Muscle layer of duodenum (tissue), 2 donors: ENCODE measurements around the gene GRB2.
"Not testable (repeated sequence)": the region's sequence is repeated elsewhere in the genome, so short reads cannot be mapped to it uniquely, and the experiment has no call there.

Source experiments
- H3K27ac ChIP-seq: one replicate; pipeline ENCODE4 v1.7.0; 2013; ENCODE audit warnings: mild to moderate bottlenecking, low read length
- H3K27me3 ChIP-seq: one replicate; pipeline ENCODE4 v1.7.0; 2013; ENCODE audit warnings: low read depth, mild to moderate bottlenecking, control low read depth, low read length
- H3K36me3 ChIP-seq, 2 donors: one replicate each; pipeline ENCODE4 v1.7.0; 2013; ENCODE audit warnings: low read length in 2 of 2, control low read depth in 1 of 2, mild to moderate bottlenecking in 1 of 2; ENCODE audit not compliant: insufficient read depth in 2 of 2, control insufficient read depth in 1 of 2
- H3K4me1 ChIP-seq, 2 donors: one replicate each; pipeline ENCODE4 v1.7.0; 2013; ENCODE audit warnings: low read length in 2 of 2, mild to moderate bottlenecking in 2 of 2, control low read depth in 1 of 2, moderate library complexity in 1 of 2; ENCODE audit not compliant: insufficient read depth in 2 of 2, control insufficient read depth in 1 of 2
- H3K4me3 ChIP-seq, 2 donors: one replicate each; pipeline ENCODE4 v1.7.0; 2013; ENCODE audit warnings: low read length in 2 of 2, low read depth in 1 of 2, mild to moderate bottlenecking in 1 of 2
- H3K9me3 ChIP-seq, 2 donors: one replicate each; pipeline ENCODE4 v1.7.0; 2013; ENCODE audit warnings: low read length in 2 of 2, control low read depth in 1 of 2, mild to moderate bottlenecking in 1 of 2; ENCODE audit not compliant: control insufficient read depth in 1 of 2
- donor health status: healthy.

Gene GRB2

GRCh38 chr17:75380750-75381149 is 24.7 kb downstream of the GRB2 start:
- no peak overlapping the region for H3K27ac ChIP-seq
- H3K36me3 ChIP-seq, result peaks cover 0 to 5% of the 10 kb centered on the region in 2 donors
- peaks cover 9 to 17% of the 10 kb centered on the region in 2 donors for H3K4me1 ChIP-seq
- no peak overlapping the region for H3K4me3 ChIP-seq
- H3K9me3 ChIP-seq, result no peaks in the 10 kb centered on the region
- no peaks in the 10 kb centered on the region for H3K27me3 ChIP-seq

- peaks cover 0 to 5% of the 10 kb centered on the region in 2 donors for H3K36me3 ChIP-seq
- H3K9me3 ChIP-seq, result no peaks in the 10 kb centered on the region
- H3K27me3 ChIP-seq, result no peaks in the 10 kb centered on the region
- H3K4me3 ChIP-seq, result no peak overlapping the region
- H3K4me1 ChIP-seq, result peaks cover 9 to 19% of the 10 kb centered on the region in 2 donors
- H3K27ac ChIP-seq, result no peak overlapping the region
Measured at GRCh38 chr17:75380315-75380714, 25.2 kb downstream of the GRB2 start.

- not testable (repeated sequence) for H3K4me3 ChIP-seq, H3K27me3 ChIP-seq, H3K27ac ChIP-seq, H3K9me3 ChIP-seq, H3K36me3 ChIP-seq
- H3K4me1 ChIP-seq, result peaks cover 9 to 20% of the 10 kb centered on the region in 2 donors
Measured at GRCh38 chr17:75379426-75379825, 26.1 kb downstream of the GRB2 start.

GRCh38 chr17:75373280-75373679 is 32.2 kb downstream of the GRB2 start:
- H3K27me3 ChIP-seq, result no peaks in the 10 kb centered on the region
- H3K4me1 ChIP-seq, result peaks cover 11 to 32% of the 10 kb centered on the region in 2 donors
- H3K36me3 ChIP-seq, result peaks cover 0 to 5% of the 10 kb centered on the region in 2 donors
- H3K4me3 ChIP-seq, result no peak overlapping the region
- no peak overlapping the region for H3K27ac ChIP-seq
- H3K9me3 ChIP-seq, result no peaks in the 10 kb centered on the region

GRCh38 chr17:75371981-75372380 is 33.5 kb downstream of the GRB2 start:
- Histone ChIP-seq H3K36me3 (peaks cover 0 to 5% of the 10 kb centered on the region in 2 donors), H3K27ac (no peak overlapping the region), H3K4me1 (peaks cover 11 to 32% of the 10 kb centered on the region in 2 donors), H3K4me3 (no peak overlapping the region), H3K9me3 (no peaks in the 10 kb centered on the region), H3K27me3 (no peaks in the 10 kb centered on the region)

- no peak overlapping the region for H3K27ac ChIP-seq
- no peaks in the 10 kb centered on the region for H3K27me3 ChIP-seq
- H3K4me3 ChIP-seq, result no peak overlapping the region
- H3K9me3 ChIP-seq, result no peaks in the 10 kb centered on the region
- H3K36me3 ChIP-seq, result peaks cover 0 to under 1% of the 10 kb centered on the region in 2 donors
- peaks cover 11 to 35% of the 10 kb centered on the region in 2 donors for H3K4me1 ChIP-seq
Measured at GRCh38 chr17:75371339-75371738, 34.1 kb downstream of the GRB2 start.

- Histone ChIP-seq H3K27ac (no peak overlapping the region), H3K27me3 (no peaks in the 10 kb centered on the region), H3K4me3 (no peak overlapping the region), H3K4me1 (peaks cover 20 to 42% of the 10 kb centered on the region in 2 donors), H3K36me3 (no peaks in the 10 kb centered on the region), H3K9me3 (no peaks in the 10 kb centered on the region)
Measured at GRCh38 chr17:75370286-75370915, 35.1 kb downstream of the GRB2 start.

GRCh38 chr17:75367838-75368789 is 37.4 kb downstream of the GRB2 start:
- not testable (repeated sequence) for H3K9me3 ChIP-seq, H3K36me3 ChIP-seq, H3K27me3 ChIP-seq, H3K27ac ChIP-seq, H3K4me3 ChIP-seq
- peaks cover 20 to 50% of the 10 kb centered on the region in 2 donors for H3K4me1 ChIP-seq

GRCh38 chr17:75367312-75367711 is 38.2 kb downstream of the GRB2 start:
- H3K9me3 ChIP-seq, result no peaks in the 10 kb centered on the region
- H3K36me3 ChIP-seq, result no peaks in the 10 kb centered on the region
- H3K4me3 ChIP-seq, result no peak overlapping the region
- no peaks in the 10 kb centered on the region for H3K27me3 ChIP-seq
- no peak overlapping the region for H3K27ac ChIP-seq
- H3K4me1 ChIP-seq, result peaks cover 16 to 57% of the 10 kb centered on the region in 2 donors

- Histone ChIP-seq H3K27me3 (no peaks in the 10 kb centered on the region), H3K9me3 (no peaks in the 10 kb centered on the region), H3K4me1 (peaks cover 8 to 58% of the 10 kb centered on the region in 2 donors), H3K36me3 (no peaks in the 10 kb centered on the region), H3K4me3 (no peak overlapping the region), H3K27ac (no peak overlapping the region)
Measured at GRCh38 chr17:75366432-75366831, 39.0 kb downstream of the GRB2 start.

GRCh38 chr17:75365931-75366275 is 39.6 kb downstream of the GRB2 start:
- Histone ChIP-seq H3K36me3 (no peaks in the 10 kb centered on the region), H3K27me3 (no peaks in the 10 kb centered on the region), H3K27ac (no peak overlapping the region), H3K4me1 (peaks cover 8 to 58% of the 10 kb centered on the region in 2 donors), H3K4me3 (no peak overlapping the region), H3K9me3 (no peaks in the 10 kb centered on the region)
